Esophagus squamous epithelium (tissue), 4 donors: Measurements from ENCODE around the gene TAGLN.

Experiments
- POLR2A ChIP-seq, 4 donors: fragments of 450-650 bp; IDR thresholded peaks; one replicate each; pipeline ENCODE4 v1.6.1; 2017; ENCODE audit warnings: antibody characterized with exemption in 4 of 4, mild to moderate bottlenecking in 4 of 4, moderate library complexity in 3 of 4
- TF ChIP-seq, protein P1 (sequence below), 6 experiments: fragments of 450-650 bp in 4 of 6; fragments of 200-600 bp in 2 of 6; sonication (generic) in 2 of 6; IDR thresholded peaks; one replicate each; pipeline ENCODE4 v1.5.1; 2016 to 2019; ENCODE audit warnings: antibody characterized with exemption in 6 of 6, mild to moderate bottlenecking in 4 of 6, moderate library complexity in 4 of 6

DNA sequence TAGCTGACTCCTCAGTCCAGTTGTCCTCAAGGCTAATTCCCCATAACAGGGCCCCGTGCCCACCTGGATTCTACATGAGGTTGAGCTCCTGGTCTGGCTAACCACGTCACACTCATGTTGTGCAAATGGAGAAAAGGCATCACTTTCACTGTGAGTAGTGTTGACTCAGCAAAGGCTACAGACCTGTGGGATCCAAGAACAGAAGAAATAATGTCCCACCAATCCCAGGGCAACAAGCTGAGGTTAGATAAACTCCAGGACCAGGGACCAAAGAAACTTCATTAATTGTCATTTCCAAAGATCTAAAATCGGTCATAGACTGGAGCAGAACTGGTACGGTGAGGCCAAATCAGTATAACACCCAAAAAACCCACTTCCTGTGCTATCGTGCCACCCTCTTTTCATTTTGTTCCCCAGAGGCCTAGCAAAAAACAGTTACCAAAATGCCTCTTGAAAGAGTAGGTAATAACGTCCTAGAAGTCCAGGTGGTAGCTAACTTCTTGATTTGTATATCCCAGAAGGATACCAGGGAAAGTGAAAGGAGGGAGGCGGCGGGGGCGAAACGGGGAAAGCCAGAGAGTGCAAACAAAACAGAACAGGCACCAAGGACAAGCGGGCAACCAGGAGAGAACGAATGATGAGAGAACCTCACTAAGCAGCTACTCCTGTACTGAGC is 31.3 kb downstream of the TAGLN start:
- TF ChIP-seq POLR2A (IDR thresholded peaks at IDR 0.05), result no peak
- TF ChIP-seq, protein P1, sequence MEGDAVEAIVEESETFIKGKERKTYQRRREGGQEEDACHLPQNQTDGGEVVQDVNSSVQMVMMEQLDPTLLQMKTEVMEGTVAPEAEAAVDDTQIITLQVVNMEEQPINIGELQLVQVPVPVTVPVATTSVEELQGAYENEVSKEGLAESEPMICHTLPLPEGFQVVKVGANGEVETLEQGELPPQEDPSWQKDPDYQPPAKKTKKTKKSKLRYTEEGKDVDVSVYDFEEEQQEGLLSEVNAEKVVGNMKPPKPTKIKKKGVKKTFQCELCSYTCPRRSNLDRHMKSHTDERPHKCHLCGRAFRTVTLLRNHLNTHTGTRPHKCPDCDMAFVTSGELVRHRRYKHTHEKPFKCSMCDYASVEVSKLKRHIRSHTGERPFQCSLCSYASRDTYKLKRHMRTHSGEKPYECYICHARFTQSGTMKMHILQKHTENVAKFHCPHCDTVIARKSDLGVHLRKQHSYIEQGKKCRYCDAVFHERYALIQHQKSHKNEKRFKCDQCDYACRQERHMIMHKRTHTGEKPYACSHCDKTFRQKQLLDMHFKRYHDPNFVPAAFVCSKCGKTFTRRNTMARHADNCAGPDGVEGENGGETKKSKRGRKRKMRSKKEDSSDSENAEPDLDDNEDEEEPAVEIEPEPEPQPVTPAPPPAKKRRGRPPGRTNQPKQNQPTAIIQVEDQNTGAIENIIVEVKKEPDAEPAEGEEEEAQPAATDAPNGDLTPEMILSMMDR (IDR thresholded peaks at IDR 0.05), result no peak
